ENCODE measurements around the gene NQO1.
"Not testable (repeated sequence)": the region's sequence is repeated elsewhere in the genome, so short reads cannot be mapped to it uniquely, and the experiment has no call there.

The NQO1 gene

GRCh38 chr16:69726313-69727060 lies at the start of gene NQO1:
Gene NQO1 (minus strand): TSS chr16:69726560. CDS start chr16:69726439, 121 bp downstream.
- peak; percentile 92 for DNase-seq

GRCh38 chr16:69775563-69775962 lies 49.2 kb upstream of the NQO1 start:
- DNase-seq: no peak

- DNase-seq: no peak
Measured at GRCh38 chr16:69773260-69773947, 47.0 kb upstream of the NQO1 start.

GRCh38 chr16:69771651-69771967 lies 45.2 kb upstream of the NQO1 start:
- DNase-seq: no peak

- no peak for DNase-seq
Measured at GRCh38 chr16:69769404-69769803, 43.0 kb upstream of the NQO1 start.

GRCh38 chr16:69768666-69769065 lies 42.3 kb upstream of the NQO1 start:
- no peak for DNase-seq

- DNase-seq: no peak
Measured at GRCh38 chr16:69767459-69768229, 41.3 kb upstream of the NQO1 start.

- DNase-seq: no peak
Measured at GRCh38 chr16:69763599-69763942, 37.2 kb upstream of the NQO1 start.

GRCh38 chr16:69762814-69763598 lies 36.6 kb upstream of the NQO1 start:
- DNase-seq: no peak

GRCh38 chr16:69761983-69762813 lies 35.8 kb upstream of the NQO1 start, which contains the start of gene WWP2:
Gene WWP2 (plus strand): TSS chr16:69762332. CDS start chr16:69787011, 24,679 bp downstream.
- DNase-seq: peak; percentile 66

GRCh38 chr16:69757375-69757774 lies 31.0 kb upstream of the NQO1 start:
- DNase-seq: not testable (repeated sequence)

- no peak for DNase-seq
Measured at GRCh38 chr16:69756705-69757104, 30.3 kb upstream of the NQO1 start.

GRCh38 chr16:69754469-69755310 lies 28.3 kb upstream of the NQO1 start, which contains the start of gene NOB1:
Gene NOB1 (minus strand): TSS chr16:69754926. CDS start chr16:69754910, 16 bp downstream.
- DNase-seq: peak; percentile 87

- DNase-seq: no peak
Measured at GRCh38 chr16:69754143-69754468, 27.7 kb upstream of the NQO1 start.

GRCh38 chr16:69748694-69749345 lies 22.5 kb upstream of the NQO1 start:
- no peak for DNase-seq

GRCh38 chr16:69747115-69747514 lies 20.8 kb upstream of the NQO1 start:
- no peak for DNase-seq

GRCh38 chr16:69745959-69746358 lies 19.6 kb upstream of the NQO1 start:
- DNase-seq: no peak

- no peak for DNase-seq
Measured at GRCh38 chr16:69745232-69745612, 18.9 kb upstream of the NQO1 start.

- no peak for DNase-seq
Measured at GRCh38 chr16:69744363-69745231, 18.2 kb upstream of the NQO1 start.
